ENCODE data around the gene RICTOR. TPM values are rescaled to one million over a fixed set of nuclear protein-coding genes. Genes with fewer than 3 reads are reported as not detected.
A peak's percentile ranks its signal among the peaks of the same experiment; 100 is the strongest.

RICTOR gene
- total and polyA plus RNA-seq, 2 of the 4 experiments (the other 2 are of a cell fraction): 4.1 to 35.7 TPM

DNA sequence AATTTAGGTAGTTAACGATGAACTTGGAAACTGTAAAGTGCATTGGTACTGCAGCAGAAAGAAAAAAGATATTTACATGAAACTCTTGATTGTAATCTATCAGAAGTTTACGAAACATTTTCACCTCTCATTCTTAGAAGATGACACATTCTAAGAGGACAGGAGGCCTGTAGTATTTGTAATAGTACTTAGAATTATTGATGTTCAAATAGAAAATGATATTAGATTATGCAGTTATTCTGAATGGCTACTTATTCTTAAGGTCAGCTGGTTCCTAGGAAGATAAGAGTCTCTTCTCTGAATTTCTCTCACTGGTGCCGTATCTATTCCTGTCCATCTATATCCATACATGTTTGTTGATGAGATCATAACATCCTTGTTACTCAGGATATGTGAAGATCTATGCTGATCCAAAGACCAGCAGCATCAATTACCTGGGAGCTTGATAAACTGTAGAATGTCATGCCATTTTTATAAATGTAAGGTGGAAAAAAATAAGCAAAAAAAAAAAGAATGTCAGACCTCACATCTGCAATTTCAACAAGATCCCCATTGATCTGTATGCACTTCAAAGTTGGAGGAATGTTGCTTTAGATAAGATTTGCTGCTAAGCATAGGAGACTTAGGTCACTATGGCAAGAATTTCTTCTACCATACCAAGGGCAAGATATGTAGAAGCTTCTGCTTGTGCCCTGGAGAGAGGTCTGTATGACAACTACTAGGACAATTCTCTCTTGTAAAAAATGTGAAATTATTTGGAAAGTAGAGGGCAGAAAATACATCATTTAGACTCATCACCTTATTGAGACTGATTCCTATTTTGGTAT lies 42.4 kb upstream of the RICTOR start:
- Histone ChIP-seq H3K56ac (ENCODE audit: extremely low read depth, insufficient read depth, low read length) (no peak overlapping the region), H3K9ac (ENCODE audit: low read depth, low read length) (no peak overlapping the region), H3K14ac (replicated peaks; ENCODE audit: low read depth, low read length) (peak overlapping the region; percentile 5; the same call in 1 of the 2 replicates), H2BK120ac (ENCODE audit: low read depth, low read length) (peak overlapping the region; percentile 16; the same call in 1 of the 2 replicates), H4K8ac (ENCODE audit: low read depth in 2 of 2, low read length in 2 of 2) (peak overlapping the region in 1 of 2 experiments; percentile 64; a peak in 1 of 4 replicates), H3K36me3 (ENCODE audit: control insufficient read depth, insufficient read depth, low read length) (no peaks in the 10 kb centered on the region), H3K4me3 (ENCODE audit: insufficient read depth, low read depth, low read length) (no peak overlapping the region), H4K20me1 (ENCODE audit: insufficient read depth, low read length) (no peaks in the 10 kb centered on the region), H2BK15ac (ENCODE audit: low read depth, low read length) (no peak overlapping the region), H3K27me3 (ENCODE audit: control insufficient read depth, insufficient read depth, low read length) (no peaks in the 10 kb centered on the region), H3K79me1 (ENCODE audit: low read depth in 1 of 2, low read length in 2 of 2) (no peaks in the 10 kb centered on the region), H3K18ac (ENCODE audit: low read depth, low read length) (peak overlapping the region; percentile 38; the same call in 1 of the 2 replicates), H3K4ac (ENCODE audit: low read depth, low read length) (no peak overlapping the region), H3K27ac (ENCODE audit: insufficient read depth, low read length) (no peak overlapping the region), H4K91ac (ENCODE audit: insufficient read depth, low read depth, low read length) (no peak overlapping the region), H2AK5ac (ENCODE audit: low read depth, low read length) (peak overlapping the region; percentile 35; the same call in 1 of the 2 replicates), H3K9me1 (ENCODE audit: insufficient read depth, low read length) (no peaks in the 10 kb centered on the region), H3K23ac (ENCODE audit: low read depth, low read length) (no peak overlapping the region), H2AFZ (replicated peaks; ENCODE audit: low read length, poor library complexity) (no peak overlapping the region), H3K4me2 (ENCODE audit: low read depth, low read length) (no peak overlapping the region), H2BK5ac (ENCODE audit: low read depth, low read length, poor library complexity, severe bottlenecking) (no peak overlapping the region), H2BK20ac (ENCODE audit: low read depth, low read length) (peak overlapping the region; percentile 69), H4K5ac (ENCODE audit: low read depth, low read length) (no peak overlapping the region; the same call in 1 of the 2 replicates), H3K9me3 (ENCODE audit: control insufficient read depth, insufficient read depth, low read length) (no peaks in the 10 kb centered on the region), H3K4me1 (ENCODE audit: control insufficient read depth, insufficient read depth, low read length) (peaks cover 3% of the 10 kb centered on the region; the same call in 1 of the 2 replicates), H2AK9ac (replicated peaks; ENCODE audit: low read depth, low read length, poor library complexity) (no peak overlapping the region)
- ChIA-PET CTCF (interaction anchor here (0.7 to 0.8 kb wide), 2 partner anchors 11 to 36 kb away, joined by 3 read pairs; no protein-coding TSS in a partner anchor), POLR2A (ENCODE audit: unreplicated experiment) (no interaction called here)
- no TSS peak for BruUV-seq (replicated peaks)
- no CpG with 5 or more reads among the region's 3 CpGs for WGBS, 2 experiments (ENCODE audit: extremely low coverage in 2 of 2, insufficient read length in 1 of 2)
- DNase-seq: no peak
- dilution Hi-C loops (cut with HindIII; ENCODE audit: low sequenced_read_pairs, unreplicated experiment): no loop called here
- intact Hi-C loops (cut with micrococcal nuclease): no loop called here
- in situ Hi-C loops (cut with MboI; ENCODE audit: low sequenced_read_pairs): no loop called here
- ATAC-seq (ENCODE audit: low read depth): no peak
- TF ChIP-seq BHLHE40 (IDR thresholded peaks at IDR 0.05; ENCODE audit: low read depth, low read length) (no peak), SMC3 (IDR thresholded peaks at IDR 0.05; ENCODE audit: low read depth, low read length) (no peak), RCOR1 (IDR thresholded peaks at IDR 0.05; ENCODE audit: insufficient replicate concordance, low read length) (no peak), MXI1 (IDR thresholded peaks at IDR 0.05; ENCODE audit: borderline replicate concordance, low read depth, low read length) (no peak), CHD1 (IDR thresholded peaks at IDR 0.05; ENCODE audit: low read depth, low read length) (no peak), POLR2A (IDR thresholded peaks at IDR 0.05; ENCODE audit: low read depth, low read length) (no peak)
- TF ChIP-seq, protein P1, sequence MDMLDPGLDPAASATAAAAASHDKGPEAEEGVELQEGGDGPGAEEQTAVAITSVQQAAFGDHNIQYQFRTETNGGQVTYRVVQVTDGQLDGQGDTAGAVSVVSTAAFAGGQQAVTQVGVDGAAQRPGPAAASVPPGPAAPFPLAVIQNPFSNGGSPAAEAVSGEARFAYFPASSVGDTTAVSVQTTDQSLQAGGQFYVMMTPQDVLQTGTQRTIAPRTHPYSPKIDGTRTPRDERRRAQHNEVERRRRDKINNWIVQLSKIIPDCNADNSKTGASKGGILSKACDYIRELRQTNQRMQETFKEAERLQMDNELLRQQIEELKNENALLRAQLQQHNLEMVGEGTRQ (IDR thresholded peaks at IDR 0.05; ENCODE audit: low read depth, low read length): no peak
